GM15510 (cell line): ENCODE data around the gene IFT81.

Experiments
- POLR2A ChIP-seq: IDR thresholded peaks from 3 replicates; pipeline ENCODE4 v1.6.1; 2011; ENCODE audit warnings: borderline replicate concordance; ENCODE audit not compliant: insufficient read length; ENCODE audit errors: extremely low read depth

Gene IFT81, protein sequence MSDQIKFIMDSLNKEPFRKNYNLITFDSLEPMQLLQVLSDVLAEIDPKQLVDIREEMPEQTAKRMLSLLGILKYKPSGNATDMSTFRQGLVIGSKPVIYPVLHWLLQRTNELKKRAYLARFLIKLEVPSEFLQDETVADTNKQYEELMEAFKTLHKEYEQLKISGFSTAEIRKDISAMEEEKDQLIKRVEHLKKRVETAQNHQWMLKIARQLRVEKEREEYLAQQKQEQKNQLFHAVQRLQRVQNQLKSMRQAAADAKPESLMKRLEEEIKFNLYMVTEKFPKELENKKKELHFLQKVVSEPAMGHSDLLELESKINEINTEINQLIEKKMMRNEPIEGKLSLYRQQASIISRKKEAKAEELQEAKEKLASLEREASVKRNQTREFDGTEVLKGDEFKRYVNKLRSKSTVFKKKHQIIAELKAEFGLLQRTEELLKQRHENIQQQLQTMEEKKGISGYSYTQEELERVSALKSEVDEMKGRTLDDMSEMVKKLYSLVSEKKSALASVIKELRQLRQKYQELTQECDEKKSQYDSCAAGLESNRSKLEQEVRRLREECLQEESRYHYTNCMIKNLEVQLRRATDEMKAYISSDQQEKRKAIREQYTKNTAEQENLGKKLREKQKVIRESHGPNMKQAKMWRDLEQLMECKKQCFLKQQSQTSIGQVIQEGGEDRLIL

DNA sequence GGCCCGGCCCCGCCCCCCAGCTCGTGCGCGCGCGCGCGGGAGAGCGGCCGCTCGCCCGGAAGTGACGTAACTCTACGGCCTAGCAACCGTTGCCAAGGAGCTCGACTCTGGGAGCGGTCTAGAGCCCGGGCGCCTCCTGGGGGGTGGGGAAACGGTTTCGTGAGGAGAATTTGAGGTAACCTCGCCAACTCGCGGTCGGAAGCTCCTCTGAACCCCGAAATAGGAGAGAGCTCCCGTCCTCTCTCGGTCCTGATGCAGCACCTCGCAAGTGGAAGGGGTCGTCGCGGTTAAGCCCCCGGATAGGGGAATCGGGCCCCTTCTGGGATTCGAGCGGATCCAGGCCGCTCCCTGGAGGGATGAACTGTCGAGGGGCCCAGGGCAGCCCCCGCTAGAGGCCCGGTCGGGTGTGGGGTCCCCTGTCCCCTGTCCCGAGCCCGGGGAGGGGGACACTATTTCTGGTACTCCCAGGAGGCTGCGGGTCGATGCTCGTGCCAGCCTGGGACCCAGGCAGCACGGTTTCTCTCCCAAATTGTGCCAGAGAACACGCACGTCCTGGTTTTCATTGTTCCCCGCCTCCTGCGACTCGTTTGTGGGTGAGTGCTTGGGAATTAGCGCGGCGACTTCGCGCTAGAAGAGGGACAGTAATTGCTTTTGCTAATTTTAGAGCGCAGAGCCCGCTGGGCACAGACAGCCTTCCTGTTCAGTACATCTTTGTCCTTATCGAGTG lies at the start of gene IFT81:
IFT81 (plus strand) TSS at position 89 of the 727 bp plus-strand sequence. CDS start 3,024 bp downstream, outside the sequence.
- peak; percentile 40 for TF ChIP-seq POLR2A

- no peak for TF ChIP-seq POLR2A
Observed at GRCh38 chr12:110075880-110076279, 48.3 kb upstream of the IFT81 start.

- TF ChIP-seq POLR2A, result no peak
Observed at GRCh38 chr12:110077800-110078199, 46.4 kb upstream of the IFT81 start.

- TF ChIP-seq POLR2A, result peak; percentile 37
Observed at GRCh38 chr12:110079477-110080400, 44.4 kb upstream of the IFT81 start.

DNA sequence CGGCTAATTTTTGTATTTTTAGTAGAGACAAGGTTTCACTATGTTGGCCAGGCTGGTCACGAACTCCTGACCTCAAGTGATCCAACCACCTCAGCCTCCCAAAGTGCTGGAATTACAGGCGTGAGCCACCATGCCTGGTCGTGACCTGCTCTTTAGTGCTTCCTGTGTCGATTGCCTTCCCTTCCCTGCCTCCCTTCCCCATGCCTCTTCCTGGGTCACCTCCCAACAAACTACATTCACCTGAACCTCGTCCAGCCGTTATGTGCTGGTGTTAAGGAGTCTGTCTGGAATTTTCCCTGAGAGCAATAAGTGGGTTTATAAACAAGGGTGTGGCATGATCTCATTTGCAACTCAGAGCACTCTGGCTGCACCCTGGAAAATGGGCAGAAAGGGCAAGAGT lies 43.7 kb upstream of the IFT81 start:
- TF ChIP-seq POLR2A, result no peak

DNA sequence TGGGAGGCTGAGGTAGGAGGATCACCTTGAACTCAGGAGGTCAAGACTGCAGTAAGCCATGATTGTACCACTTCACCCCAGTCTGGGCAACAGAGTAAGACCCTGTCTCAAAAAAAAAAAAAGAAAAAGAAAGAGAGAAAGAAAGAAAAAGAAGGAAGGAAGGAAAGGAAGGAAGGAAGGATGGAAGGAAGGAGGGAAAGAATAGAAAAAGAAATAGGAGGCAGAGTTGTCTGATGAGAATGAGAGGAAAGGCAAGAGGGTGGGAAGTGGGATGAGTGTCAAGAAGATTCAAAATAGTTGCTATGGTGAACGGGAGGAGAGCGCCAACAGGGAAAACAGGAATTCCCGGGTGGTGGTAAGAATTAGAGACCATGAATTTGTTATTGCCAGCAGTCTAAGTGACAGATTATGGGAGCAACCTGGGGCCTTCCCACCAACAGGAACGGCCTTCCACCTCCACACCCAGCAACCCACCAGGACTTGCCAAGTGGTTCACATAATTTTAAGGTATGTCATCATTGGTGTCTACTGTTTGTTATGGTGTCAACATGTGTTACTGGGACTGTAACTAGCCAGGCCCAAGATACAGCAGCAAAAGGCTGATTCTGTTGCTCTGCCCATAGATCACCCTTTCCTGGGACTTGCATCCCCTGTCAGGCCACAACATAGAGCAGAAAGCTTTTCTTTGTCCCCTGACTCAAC lies 39.7 kb upstream of the IFT81 start:
- no peak for TF ChIP-seq POLR2A

GRCh38 chr12:110088936-110089335 lies 35.2 kb upstream of the IFT81 start:
- no peak for TF ChIP-seq POLR2A

- no peak for TF ChIP-seq POLR2A
Observed at GRCh38 chr12:110090266-110091135, 33.7 kb upstream of the IFT81 start.

- no peak for TF ChIP-seq POLR2A
Observed at GRCh38 chr12:110091136-110091711, 32.9 kb upstream of the IFT81 start.

GRCh38 chr12:110093631-110094311 lies 30.4 kb upstream of the IFT81 start:
- no peak for TF ChIP-seq POLR2A

DNA sequence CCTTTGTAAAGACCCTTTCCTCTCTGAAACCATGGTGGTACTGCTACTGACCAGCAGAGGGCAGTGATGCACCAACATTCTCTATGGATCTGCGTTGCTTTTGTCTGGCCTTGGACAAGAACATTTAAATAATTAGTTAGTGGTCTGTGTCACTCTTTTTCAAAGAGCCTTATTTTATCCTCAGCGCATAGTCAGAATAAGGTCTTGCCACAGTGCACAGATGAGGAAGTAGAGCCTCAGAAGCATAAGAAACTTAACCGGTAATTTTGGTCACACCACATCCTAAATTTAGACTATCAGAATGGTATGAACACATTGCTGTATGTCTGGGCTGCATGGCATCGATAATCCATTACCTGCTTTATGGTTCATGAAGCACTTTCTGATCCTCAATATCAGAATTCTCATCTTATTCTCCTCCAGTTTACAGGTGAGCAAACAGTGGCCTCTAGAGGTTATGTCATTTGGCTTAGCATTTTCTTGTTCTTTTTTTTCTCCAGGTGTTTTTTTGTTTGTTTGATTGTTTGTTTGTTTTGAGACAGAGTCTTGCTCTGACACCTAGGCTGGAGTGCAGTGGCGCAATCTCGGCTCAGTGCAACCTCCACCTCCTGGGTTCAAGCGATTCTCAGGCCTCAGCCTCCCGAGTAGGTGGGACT lies 23.7 kb upstream of the IFT81 start:
- TF ChIP-seq POLR2A, result no peak
